ENCODE results near the gene EFCAB6.

EFCAB6 gene

GRCh38 chr22:43515411-43515810 lies 296.7 kb downstream of the EFCAB6 start:
- DNase-seq = no peak

GRCh38 chr22:43514476-43515157 lies 297.5 kb downstream of the EFCAB6 start:
- DNase-seq = no peak

GRCh38 chr22:43512279-43512678 lies 299.8 kb downstream of the EFCAB6 start:
- DNase-seq = no peak

GRCh38 chr22:43511276-43511910 lies 300.7 kb downstream of the EFCAB6 start:
- no peak for DNase-seq

- DNase-seq = no peak
Measured at GRCh38 chr22:43510281-43511070, 301.6 kb downstream of the EFCAB6 start.

- DNase-seq = no peak
Measured at GRCh38 chr22:43509337-43509736, 302.8 kb downstream of the EFCAB6 start.

GRCh38 chr22:43508489-43508888 lies 303.6 kb downstream of the EFCAB6 start:
- no peak for DNase-seq

- DNase-seq = no peak
Measured at GRCh38 chr22:43507235-43507634, 304.9 kb downstream of the EFCAB6 start.

- DNase-seq = no peak
Measured at GRCh38 chr22:43506487-43506886, 305.6 kb downstream of the EFCAB6 start.

GRCh38 chr22:43505896-43506295 lies 306.2 kb downstream of the EFCAB6 start:
- DNase-seq = no peak

- no peak for DNase-seq
Measured at GRCh38 chr22:43505423-43505822, 306.7 kb downstream of the EFCAB6 start.

GRCh38 chr22:43504666-43505261 lies 307.3 kb downstream of the EFCAB6 start:
- DNase-seq = no peak

GRCh38 chr22:43504068-43504467 lies 308.0 kb downstream of the EFCAB6 start:
- no peak for DNase-seq

GRCh38 chr22:43502306-43502874 lies 309.7 kb downstream of the EFCAB6 start:
- no peak for DNase-seq

GRCh38 chr22:43501878-43502277 lies 310.2 kb downstream of the EFCAB6 start:
- no peak for DNase-seq

- no peak for DNase-seq
Measured at GRCh38 chr22:43500792-43501785, 311.0 kb downstream of the EFCAB6 start.

GRCh38 chr22:43498856-43499253 lies 313.2 kb downstream of the EFCAB6 start:
- no peak for DNase-seq

- DNase-seq = no peak
Measured at GRCh38 chr22:43497956-43498855, 313.9 kb downstream of the EFCAB6 start.

GRCh38 chr22:43493297-43493696 lies 318.8 kb downstream of the EFCAB6 start:
- no peak for DNase-seq

GRCh38 chr22:43491737-43492136 lies 320.4 kb downstream of the EFCAB6 start:
- no peak for DNase-seq

- DNase-seq = no peak
Measured at GRCh38 chr22:43491177-43491576, 320.9 kb downstream of the EFCAB6 start.
